ENCODE results near the gene ZNF275. TPM values are rescaled to one million over a fixed set of nuclear protein-coding genes. Genes with fewer than 3 reads are reported as not detected.
"Not testable (repeated sequence)": the region's sequence is repeated elsewhere in the genome, so short reads cannot be mapped to it uniquely, and the experiment has no call there.

Gene ZNF275
- 17.6 and 17.9 TPM in 2 replicates for total RNA-seq
- total RNA-seq (2013) = 7.5 TPM
- 8.8 and 16.4 TPM in 2 replicates for polyA plus RNA-seq
- 11.9 and 14.1 TPM in 2 replicates for polyA minus RNA-seq

- H3K4me1 ChIP-seq (ENCODE audit: control insufficient read depth in 2 of 2, insufficient read depth in 2 of 2, low read length in 2 of 2) = peaks cover 34 to 35% of the 10 kb centered on the region in 2 donors
- H3K4me2 ChIP-seq (replicated peaks; ENCODE audit: low read depth, low read length, poor library complexity, severe bottlenecking) = peak within 1 kb of the TSS; percentile 76
- Mint-ChIP-seq H3K9me3 (ENCODE audit: insufficient read depth) (no peaks in the 10 kb centered on the region), H3K4me1 (peaks cover 38% of the 10 kb centered on the region), H3K4me3 (peak within 1 kb of the TSS; percentile 88), H3K27me3 (no peaks in the 10 kb centered on the region), H3K27ac (peak within 1 kb of the TSS; percentile 80)
- ChIA-PET CTCF (no interaction called here), POLR2A (no interaction called here)
- TF ChIP-seq CTCF (IDR thresholded peaks at IDR 0.05) (no peak), EZH2 (IDR thresholded peaks at IDR 0.05; ENCODE audit: borderline replicate concordance, insufficient read depth, low read depth, low read length, poor library complexity, severe bottlenecking) (no peak)
- H3K27me3 ChIP-seq (replicated peaks in 1 of 4; ENCODE audit: control extremely low read depth in 1 of 4, control insufficient read depth in 3 of 4, insufficient read depth in 4 of 4, low read length in 3 of 4) = no peaks in the 10 kb centered on the region
- no peaks in the 10 kb centered on the region for H3K9me3 ChIP-seq (ENCODE audit: control extremely low read depth in 1 of 3, control insufficient read depth in 2 of 3, insufficient read depth in 1 of 3, low read length in 2 of 3)
- peaks cover 40% of the 10 kb centered on the region for H3K79me2 ChIP-seq (ENCODE audit: control insufficient read depth, insufficient read depth, low read length)
- DNase-seq (peak; percentile 83), ATAC-seq (ENCODE audit: low read depth) (peak; percentile 93)
- H4K20me1 ChIP-seq (ENCODE audit: control insufficient read depth, insufficient read depth, low read length, poor library complexity, severe bottlenecking) = no peaks in the 10 kb centered on the region
- H3K4me3 ChIP-seq (ENCODE audit: control extremely low read depth in 1 of 5, extremely low read depth in 1 of 5, insufficient read depth in 1 of 5, low read depth in 2 of 5, low read length in 4 of 5) = peak within 1 kb of the TSS in 4 of 5 experiments; percentile 63 to 72 (median 68)
- peak within 1 kb of the TSS; percentile 65 for H2AFZ ChIP-seq (ENCODE audit: insufficient read depth, low read depth, low read length, poor library complexity, severe bottlenecking)
- intact Hi-C loops (cut with micrococcal nuclease) = no loop called here
- peak within 1 kb of the TSS; percentile 24 to 76 for H3K27ac ChIP-seq (ENCODE audit: low read length in 2 of 2)
- under 1% methylated on average over 63 of the region's 86 CpGs for WGBS (ENCODE audit: insufficient coverage)
- H3K36me3 ChIP-seq (replicated peaks in 1 of 2; ENCODE audit: control extremely low read depth in 1 of 2, control insufficient read depth in 1 of 2, extremely low read depth in 1 of 2, insufficient read depth in 2 of 2, low read length in 1 of 2) = peaks cover 2 to 10% of the 10 kb centered on the region in 2 experiments
- H3K9ac ChIP-seq (ENCODE audit: low read length) = peak within 1 kb of the TSS; percentile 74
Observed at GRCh38 chrX:153333821-153334653, at the start of gene ZNF275. ZNF275 (plus strand) TSS chrX:153334153; CDS start chrX:153336680, 2,527 bp downstream.

GRCh38 chrX:153285678-153286077 lies 48.3 kb upstream of the ZNF275 start:
- H3K4me2 ChIP-seq (replicated peaks; ENCODE audit: low read depth, low read length, poor library complexity, severe bottlenecking); H3K4me3 Mint-ChIP-seq; H2AFZ ChIP-seq (ENCODE audit: insufficient read depth, low read depth, low read length, poor library complexity, severe bottlenecking); DNase-seq; H3K4me1 Mint-ChIP-seq; intact Hi-C loops (cut with micrococcal nuclease); H3K4me3 ChIP-seq (ENCODE audit: control extremely low read depth in 1 of 5, extremely low read depth in 1 of 5, insufficient read depth in 1 of 5, low read depth in 2 of 5, low read length in 4 of 5); H3K36me3 ChIP-seq (replicated peaks in 1 of 2; ENCODE audit: control extremely low read depth in 1 of 2, control insufficient read depth in 1 of 2, extremely low read depth in 1 of 2, insufficient read depth in 2 of 2, low read length in 1 of 2); H3K9me3 Mint-ChIP-seq (ENCODE audit: insufficient read depth); H3K9ac ChIP-seq (ENCODE audit: low read length); CTCF ChIA-PET; H3K27ac ChIP-seq (ENCODE audit: low read length in 2 of 2); H3K27ac Mint-ChIP-seq; H3K4me1 ChIP-seq (ENCODE audit: control insufficient read depth in 2 of 2, insufficient read depth in 2 of 2, low read length in 2 of 2); H3K79me2 ChIP-seq (ENCODE audit: control insufficient read depth, insufficient read depth, low read length); H3K9me3 ChIP-seq (ENCODE audit: control extremely low read depth in 1 of 3, control insufficient read depth in 2 of 3, insufficient read depth in 1 of 3, low read length in 2 of 3); ATAC-seq (ENCODE audit: low read depth); POLR2A ChIA-PET; H3K27me3 Mint-ChIP-seq; H4K20me1 ChIP-seq (ENCODE audit: control insufficient read depth, insufficient read depth, low read length, poor library complexity, severe bottlenecking); H3K27me3 ChIP-seq (replicated peaks in 1 of 4; ENCODE audit: control extremely low read depth in 1 of 4, control insufficient read depth in 3 of 4, insufficient read depth in 4 of 4, low read length in 3 of 4): not testable (repeated sequence)
- WGBS (ENCODE audit: insufficient coverage) = no CpG with 5 or more reads among the region's 8 CpGs

GRCh38 chrX:153288807-153289206 lies 45.1 kb upstream of the ZNF275 start:
- H3K27me3 Mint-ChIP-seq; H3K9me3 Mint-ChIP-seq (ENCODE audit: insufficient read depth); H3K4me1 ChIP-seq (ENCODE audit: control insufficient read depth in 2 of 2, insufficient read depth in 2 of 2, low read length in 2 of 2); H4K20me1 ChIP-seq (ENCODE audit: control insufficient read depth, insufficient read depth, low read length, poor library complexity, severe bottlenecking); H3K4me2 ChIP-seq (replicated peaks; ENCODE audit: low read depth, low read length, poor library complexity, severe bottlenecking); POLR2A ChIA-PET; H3K36me3 ChIP-seq (replicated peaks in 1 of 2; ENCODE audit: control extremely low read depth in 1 of 2, control insufficient read depth in 1 of 2, extremely low read depth in 1 of 2, insufficient read depth in 2 of 2, low read length in 1 of 2); H2AFZ ChIP-seq (ENCODE audit: insufficient read depth, low read depth, low read length, poor library complexity, severe bottlenecking); H3K4me3 Mint-ChIP-seq; H3K4me3 ChIP-seq (ENCODE audit: control extremely low read depth in 1 of 5, extremely low read depth in 1 of 5, insufficient read depth in 1 of 5, low read depth in 2 of 5, low read length in 4 of 5); H3K9ac ChIP-seq (ENCODE audit: low read length); H3K79me2 ChIP-seq (ENCODE audit: control insufficient read depth, insufficient read depth, low read length); DNase-seq; ATAC-seq (ENCODE audit: low read depth); CTCF ChIA-PET; intact Hi-C loops (cut with micrococcal nuclease); H3K27me3 ChIP-seq (replicated peaks in 1 of 4; ENCODE audit: control extremely low read depth in 1 of 4, control insufficient read depth in 3 of 4, insufficient read depth in 4 of 4, low read length in 3 of 4); H3K4me1 Mint-ChIP-seq; H3K27ac Mint-ChIP-seq; H3K27ac ChIP-seq (ENCODE audit: low read length in 2 of 2); H3K9me3 ChIP-seq (ENCODE audit: control extremely low read depth in 1 of 3, control insufficient read depth in 2 of 3, insufficient read depth in 1 of 3, low read length in 2 of 3): not testable (repeated sequence)
- no CpG with 5 or more reads among the region's 2 CpGs for WGBS (ENCODE audit: insufficient coverage)
